GM19452 (cell line): ENCODE measurements around the gene CHL1.

Experiments used
- ATAC-seq: cut with Tn5 transposase; IDR thresholded peaks from one replicate; pipeline ENCODE4 v1.9.1; 2021; ENCODE audit not compliant: unreplicated experiment

CHL1 gene

GRCh38 chr3:396293-396692 lies 199.7 kb downstream of the CHL1 start:
- no peak for ATAC-seq

GRCh38 chr3:399647-400046 lies 203.1 kb downstream of the CHL1 start:
- no peak for ATAC-seq

DNA sequence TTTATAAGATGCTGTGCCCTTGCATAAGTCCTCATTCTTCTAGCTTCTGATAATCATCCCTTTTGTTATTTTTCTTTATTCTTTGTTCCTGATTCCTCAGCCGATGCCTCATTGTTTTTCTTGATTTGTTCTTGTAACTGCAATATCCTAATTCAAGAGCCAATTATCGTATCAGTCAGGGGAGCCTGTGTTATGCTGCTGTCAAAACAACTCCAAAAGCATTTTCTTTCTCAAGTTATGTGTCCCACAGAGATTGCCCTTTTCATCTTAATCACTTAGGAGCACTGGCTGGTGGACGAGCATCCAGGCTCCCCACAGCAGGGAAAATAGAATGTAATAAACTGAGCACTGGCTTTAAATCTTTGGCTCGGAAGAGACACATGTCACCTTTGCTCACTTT lies 207.3 kb downstream of the CHL1 start:
- no peak for ATAC-seq

GRCh38 chr3:409011-409410 lies 212.4 kb downstream of the CHL1 start:
- no peak for ATAC-seq

GRCh38 chr3:411226-411625 lies 214.7 kb downstream of the CHL1 start:
- ATAC-seq: no peak

GRCh38 chr3:414063-414462 lies 217.5 kb downstream of the CHL1 start:
- ATAC-seq: no peak

DNA sequence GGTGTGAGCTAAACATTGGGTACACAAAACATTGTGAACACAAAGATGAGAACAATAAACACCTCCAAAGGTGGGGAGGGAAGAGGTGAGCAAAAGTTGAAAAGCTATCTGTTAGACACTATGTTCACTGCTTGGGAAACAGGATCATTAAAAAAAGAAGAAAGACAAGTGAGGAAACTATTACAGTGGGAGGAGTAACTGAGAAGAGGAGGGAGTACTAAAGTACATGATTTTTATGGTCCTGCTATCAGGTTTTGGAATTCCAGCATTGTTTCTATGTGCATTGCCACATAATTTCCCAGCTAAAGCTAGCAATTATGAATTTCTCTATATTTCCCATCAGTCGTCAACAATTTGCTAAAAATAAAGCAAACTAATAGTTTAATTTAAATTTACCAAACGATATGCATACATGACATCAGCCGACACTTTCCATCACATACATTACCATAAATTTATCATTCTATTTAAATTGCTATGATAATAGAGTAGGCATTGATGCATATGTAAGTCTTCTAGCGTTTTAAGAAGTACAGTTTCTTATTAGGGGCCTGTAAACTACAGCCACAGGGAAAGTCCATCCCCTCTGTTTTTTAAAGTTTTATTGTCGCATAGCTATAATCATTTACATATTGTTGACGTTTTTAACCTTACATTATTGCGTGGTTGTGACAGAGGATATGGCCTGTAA lies 221.8 kb downstream of the CHL1 start:
- no peak for ATAC-seq

DNA sequence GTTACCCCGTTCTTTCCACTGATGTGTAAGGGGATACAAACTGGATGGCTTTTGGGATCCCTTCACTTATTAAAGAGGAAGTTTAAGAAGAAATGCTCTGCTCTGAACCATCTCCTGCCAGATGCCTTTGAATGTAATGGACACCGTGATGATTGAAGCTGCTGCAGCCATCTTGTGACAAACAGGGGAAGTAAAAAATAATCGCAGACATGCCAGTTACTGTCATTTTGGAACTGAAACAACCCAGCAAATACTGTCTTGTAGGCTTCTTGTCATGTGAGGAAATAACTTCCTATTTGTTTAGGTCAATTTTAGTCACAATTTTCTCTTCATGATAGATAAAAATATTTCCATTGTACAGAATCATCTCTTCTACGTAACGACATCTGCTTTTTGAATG lies 224.0 kb downstream of the CHL1 start:
- no peak for ATAC-seq

GRCh38 chr3:425079-425478 lies 228.5 kb downstream of the CHL1 start:
- ATAC-seq: no peak

- ATAC-seq: no peak
These were observed 229.5 kb downstream of the CHL1 start for GRCh38 chr3:426072-426471.

DNA sequence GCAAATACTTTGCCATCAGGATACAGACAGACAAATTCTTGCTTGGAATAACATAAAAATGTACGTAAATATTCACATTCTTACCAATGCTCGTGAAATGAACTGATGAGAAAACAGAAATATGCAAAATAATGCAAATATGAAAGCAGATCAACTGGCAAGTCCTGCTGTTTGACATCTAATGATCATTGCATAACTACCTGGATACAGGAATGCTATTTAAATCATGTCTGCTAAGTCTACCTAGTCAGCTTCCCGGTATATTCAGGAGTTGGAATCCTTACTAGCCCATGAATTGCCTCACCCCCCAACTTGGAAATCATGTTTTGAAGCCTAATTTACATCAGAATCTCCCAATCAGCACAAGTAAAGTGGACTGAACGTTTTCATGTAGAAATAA lies 230.6 kb downstream of the CHL1 start:
- ATAC-seq: no peak

DNA sequence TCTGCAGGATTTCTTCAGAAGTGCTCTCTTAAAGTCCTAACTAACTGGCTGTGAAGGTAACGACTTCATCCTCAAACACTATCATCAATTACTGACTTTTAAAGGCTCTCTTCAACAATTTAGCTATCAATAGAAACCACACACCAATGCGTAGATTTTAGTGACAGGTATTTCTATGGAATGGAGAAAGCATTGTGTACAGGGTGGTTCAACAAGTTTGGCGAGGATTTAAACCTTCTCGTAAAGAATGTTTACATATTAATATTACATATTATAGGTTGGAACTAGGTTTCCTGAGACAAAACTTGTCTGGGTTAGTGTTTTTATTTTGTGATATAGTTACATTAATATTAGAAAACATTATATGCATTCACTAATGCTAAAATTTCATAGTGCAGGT lies 233.6 kb downstream of the CHL1 start:
- no peak for ATAC-seq

DNA sequence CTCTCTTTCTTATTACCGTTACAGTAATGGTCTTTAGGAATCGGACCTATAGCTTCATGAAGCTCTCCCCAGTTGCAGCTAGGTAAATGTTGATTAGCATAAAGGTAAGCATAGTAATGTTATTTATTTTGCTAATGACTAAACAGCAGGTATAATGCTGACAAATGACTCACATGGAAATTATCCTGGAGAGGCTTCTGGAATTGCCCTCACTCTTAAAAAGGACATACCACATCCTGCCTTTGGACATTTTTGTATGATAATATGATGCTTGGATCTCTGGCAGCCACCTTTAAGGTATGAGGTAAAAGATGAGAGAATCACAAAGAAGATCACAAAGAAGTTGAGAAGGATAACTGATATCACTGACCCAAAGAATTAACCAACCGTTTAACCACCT lies 238.6 kb downstream of the CHL1 start:
- ATAC-seq: no peak

- no peak for ATAC-seq
These were observed 239.5 kb downstream of the CHL1 start for GRCh38 chr3:436053-436452.

DNA sequence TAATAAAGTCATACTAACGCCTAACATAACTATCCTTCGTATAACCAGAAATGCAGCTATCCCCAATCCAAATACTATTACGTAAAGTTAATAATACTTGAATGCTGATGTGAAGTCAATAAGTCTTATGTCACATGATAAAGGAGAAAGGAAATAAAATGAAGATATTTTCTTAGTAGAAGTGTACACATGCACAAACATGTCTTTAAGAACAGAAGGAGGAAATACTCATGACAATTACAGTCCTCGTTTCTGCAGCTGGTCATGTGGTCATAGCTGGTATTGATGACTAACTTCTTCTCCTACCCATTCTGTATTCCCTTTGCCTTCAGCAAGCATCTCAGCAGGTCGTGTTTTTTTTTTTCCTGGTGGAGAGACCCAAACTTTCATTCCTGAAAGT lies 244.3 kb downstream of the CHL1 start:
- no peak for ATAC-seq

DNA sequence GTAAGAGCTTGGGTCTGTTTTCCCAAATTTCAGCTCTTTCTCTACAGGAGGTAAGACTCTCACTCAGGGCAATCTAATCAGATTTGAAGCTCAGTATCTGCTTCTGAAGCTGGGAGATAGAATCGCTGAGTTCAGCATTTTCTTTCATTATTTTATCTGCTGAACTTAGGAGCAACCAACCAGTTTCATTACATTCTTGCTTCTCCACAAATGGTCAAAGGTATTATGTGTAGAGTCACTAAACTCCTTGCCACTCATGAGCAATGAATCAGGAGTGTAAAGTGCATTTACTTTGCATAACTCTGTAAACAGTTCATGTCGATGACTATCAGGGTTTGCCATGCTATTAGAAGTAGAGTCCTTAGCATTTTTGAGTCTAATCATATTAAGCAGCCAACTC lies 249.4 kb downstream of the CHL1 start:
- ATAC-seq: no peak

DNA sequence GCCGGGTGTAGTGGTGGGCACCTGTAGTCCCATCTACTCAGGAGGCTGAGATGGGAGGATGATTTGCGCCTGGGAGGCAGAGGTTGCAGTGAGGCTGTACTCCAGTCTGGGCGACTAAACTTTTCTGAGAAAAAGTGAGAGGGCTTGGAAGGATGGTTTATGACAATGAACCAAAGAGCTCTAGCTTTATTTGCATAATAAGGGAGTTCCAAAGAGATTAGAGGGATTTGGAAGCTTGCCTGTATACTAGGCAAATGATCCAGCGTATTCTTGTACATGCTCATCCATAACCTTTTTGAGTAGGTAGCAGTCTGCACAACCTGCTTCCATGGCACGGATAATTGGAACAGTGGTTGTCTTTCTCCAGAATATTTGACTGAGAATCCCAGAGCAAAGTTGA lies 251.1 kb downstream of the CHL1 start:
- ATAC-seq: no peak

DNA sequence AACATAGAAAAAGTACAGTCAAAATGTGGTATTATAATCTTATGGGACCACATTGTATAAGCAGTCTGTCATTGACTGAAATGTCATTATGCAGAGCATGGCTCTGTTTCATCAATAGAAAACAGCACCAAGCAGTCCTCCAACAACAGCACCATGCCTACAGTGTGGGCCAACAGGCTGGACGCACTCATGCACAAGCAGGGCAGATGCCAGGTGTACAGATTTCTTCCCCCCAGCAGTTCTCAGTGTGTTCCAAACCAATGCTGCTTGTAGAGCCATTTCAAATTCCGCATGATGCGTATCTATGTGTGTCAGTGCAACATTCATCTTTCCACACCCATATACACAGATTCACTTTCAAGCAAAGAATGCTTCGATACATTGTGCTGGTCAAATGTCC lies 253.1 kb downstream of the CHL1 start:
- ATAC-seq: no peak

DNA sequence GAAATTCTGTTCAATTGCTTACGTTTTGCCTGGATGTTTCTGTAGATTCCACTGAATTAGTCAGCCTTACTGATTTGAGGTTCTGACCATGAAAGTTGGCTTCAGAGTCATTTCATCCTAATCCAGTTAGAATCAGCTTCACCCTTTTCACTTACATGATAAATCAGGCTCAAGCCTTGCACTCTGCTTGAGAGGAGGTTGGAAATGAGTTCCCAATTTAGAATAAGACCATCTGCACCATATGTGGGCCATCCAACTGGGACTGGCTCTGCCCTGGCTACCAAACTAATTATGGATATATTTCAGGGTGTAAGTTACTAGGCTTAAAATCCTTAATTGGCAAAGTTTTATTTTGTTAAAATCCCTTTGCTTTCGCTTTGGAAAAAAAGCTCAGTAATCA lies 255.7 kb downstream of the CHL1 start:
- ATAC-seq: no peak

GRCh38 chr3:453106-453505 lies 256.5 kb downstream of the CHL1 start:
- no peak for ATAC-seq

DNA sequence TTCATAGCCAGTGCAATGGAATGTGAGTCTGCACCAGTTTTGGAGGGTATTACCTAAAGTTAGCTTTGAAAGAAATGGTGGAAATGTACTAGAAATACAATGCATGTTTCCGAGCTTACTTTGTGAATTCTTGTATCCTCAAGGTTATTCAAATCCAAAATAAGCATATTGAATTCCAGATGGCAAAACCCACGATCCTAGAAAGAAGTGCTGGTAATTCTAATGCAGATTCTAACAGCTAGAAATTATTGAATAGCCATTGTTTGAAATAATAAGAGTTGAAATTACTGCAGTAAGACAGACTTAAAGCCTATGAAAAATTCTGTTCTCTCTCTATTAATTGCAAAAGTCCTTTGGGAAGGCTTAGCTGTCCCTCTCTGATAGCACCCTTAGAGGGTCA lies 258.4 kb downstream of the CHL1 start:
- no peak for ATAC-seq

- ATAC-seq: no peak
These were observed 261.6 kb downstream of the CHL1 start for GRCh38 chr3:458124-458523.

GRCh38 chr3:458653-459310 lies 262.2 kb downstream of the CHL1 start:
- no peak for ATAC-seq
